Adipose tissue (tissue), 3 donors: ENCODE results near the gene ZNF77. TPM values are rescaled to one million over a fixed set of nuclear protein-coding genes. Genes with fewer than 3 reads are reported as not detected.
"Not testable (repeated sequence)": the region's sequence is repeated elsewhere in the genome, so short reads cannot be mapped to it uniquely, and the experiment has no call there.

Experiments
- H3K27ac ChIP-seq: one replicate; pipeline ENCODE4 v1.5.1; 2013; ENCODE audit warnings: low read depth, low read length
- WGBS, 3 donors: extraction: QIAGEN DNeasy Blood & Tissue Kit; methylation state at CpG; one replicate each; pipeline ENCODE4 v1.1.7; 2013; 5-methylcytosine and 5-hydroxymethylcytosine counted together
- polyA plus RNA-seq, 3 donors: library from polyadenylated mRNA; stranded (reverse); fragments of 200-250 nt; gene quantifications; one replicate each; pipeline ENCODE4 v1.2.3, GENCODE V29; 2013
- donor health status: healthy with polysubstance abuse.
- donor health status: Bipolar disorder and iron deficiency.
- donor health status: healthy.

Gene ZNF77
- polyA plus RNA-seq, 3 donors = 1.1 to 2.1 (median 1.7) TPM

DNA sequence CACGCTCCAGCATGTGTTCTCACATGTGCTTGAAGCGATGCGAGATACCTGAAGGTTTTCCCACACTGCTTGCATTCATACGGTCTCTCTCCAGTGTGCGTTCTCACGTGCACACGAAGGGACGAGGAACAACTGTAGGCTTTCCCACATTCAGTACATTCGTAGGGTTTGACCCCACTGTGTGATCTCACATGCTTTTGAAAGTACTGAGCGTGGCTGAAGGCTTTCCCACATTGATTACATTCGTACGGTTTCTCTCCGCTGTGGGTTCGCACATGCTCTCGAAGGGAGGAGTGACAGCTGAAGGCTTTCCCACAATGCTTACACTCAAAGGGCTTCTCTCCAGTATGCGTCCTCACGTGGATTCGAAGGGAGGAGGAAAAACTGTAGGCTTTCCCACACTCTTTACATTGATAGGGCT lies 11.3 kb downstream of the ZNF77 start:
- 97% methylated on average over 18 of the region's 18 CpGs for WGBS, 3 donors
- H3K27ac ChIP-seq = no peak overlapping the region

DNA sequence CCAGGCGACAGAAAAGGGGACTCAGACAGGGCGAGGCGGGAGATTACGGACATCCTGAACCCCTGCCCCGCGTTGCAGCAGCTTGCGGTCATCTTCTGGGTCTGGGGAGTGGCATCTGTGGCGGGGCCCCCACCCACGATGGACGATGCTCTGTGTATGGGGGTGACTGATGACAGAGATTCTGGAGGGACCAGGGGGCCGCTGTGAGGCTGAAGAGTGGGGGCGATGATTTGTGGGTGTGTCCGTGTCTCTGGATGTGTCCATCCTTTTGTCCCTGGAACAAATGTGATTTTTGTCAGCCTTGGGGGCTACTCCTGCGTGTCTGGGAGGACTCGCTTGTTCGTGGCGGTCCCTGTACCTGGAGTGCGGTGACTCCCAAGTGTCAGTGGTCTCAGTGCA lies 17.7 kb downstream of the ZNF77 start:
- WGBS, 3 donors = 93 to 95% (median 94%) methylated on average over 18 of the region's 18 CpGs
- H3K27ac ChIP-seq = no peak overlapping the region

DNA sequence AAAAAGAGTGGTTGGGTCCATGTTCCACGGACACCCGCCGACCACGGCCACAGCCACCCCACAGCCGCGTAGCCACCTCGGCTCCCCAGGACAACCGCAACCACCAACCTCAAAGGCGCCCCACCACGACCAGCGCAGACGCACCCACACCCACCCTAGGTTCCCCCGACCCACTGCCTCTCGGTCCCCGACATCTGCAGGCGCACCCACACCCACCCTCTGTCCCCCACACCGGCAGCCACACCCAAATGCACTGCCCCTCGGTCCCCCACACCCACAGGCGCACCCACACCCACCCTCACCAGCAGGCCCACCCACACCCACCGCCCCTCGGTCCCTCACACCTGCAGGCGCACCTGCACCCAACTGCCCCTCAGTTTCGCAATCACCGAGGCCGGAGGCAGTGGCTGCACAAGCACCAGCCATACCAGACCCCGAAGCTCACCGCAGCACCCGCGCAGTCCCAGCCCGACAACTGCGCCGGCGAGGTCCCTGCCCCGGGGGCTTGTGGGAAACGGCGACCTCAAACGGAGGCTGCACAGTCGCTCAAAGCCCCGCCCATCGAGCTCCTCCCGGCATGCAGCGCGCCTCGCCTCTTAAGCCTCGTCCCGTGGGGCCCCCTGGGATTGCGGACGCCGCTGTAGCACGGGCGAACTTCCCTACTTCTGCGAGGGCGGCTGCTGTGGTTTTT lies 18.3 kb downstream of the ZNF77 start:
- H3K27ac ChIP-seq = no peak overlapping the region
- 83 to 91% (median 89%) methylated on average over 49 to 53 of the region's 53 CpGs for WGBS, 3 donors

DNA sequence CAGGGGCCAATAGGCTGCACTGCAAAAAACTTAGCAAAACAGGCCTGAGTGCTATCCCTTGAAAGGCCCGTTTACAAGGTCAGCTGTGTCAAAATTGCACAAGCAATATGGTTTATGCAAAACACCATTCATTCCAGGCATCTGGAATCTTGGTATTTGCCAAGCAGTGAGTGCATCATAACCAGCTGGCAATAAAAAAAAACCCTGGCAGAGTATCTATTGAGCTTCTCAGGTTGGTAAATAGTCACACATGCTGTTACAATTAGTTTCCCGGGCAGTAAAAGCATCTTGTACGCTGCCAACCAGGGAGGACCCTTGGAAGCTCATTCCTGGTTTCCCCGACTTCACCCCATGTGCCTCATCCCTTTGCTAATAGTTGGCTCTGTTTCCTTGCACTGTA lies 21.3 kb downstream of the ZNF77 start:
- 20 to 60% (median 44%) methylated on average over 4 of the region's 4 CpGs for WGBS, 3 donors
- no peak overlapping the region for H3K27ac ChIP-seq

DNA sequence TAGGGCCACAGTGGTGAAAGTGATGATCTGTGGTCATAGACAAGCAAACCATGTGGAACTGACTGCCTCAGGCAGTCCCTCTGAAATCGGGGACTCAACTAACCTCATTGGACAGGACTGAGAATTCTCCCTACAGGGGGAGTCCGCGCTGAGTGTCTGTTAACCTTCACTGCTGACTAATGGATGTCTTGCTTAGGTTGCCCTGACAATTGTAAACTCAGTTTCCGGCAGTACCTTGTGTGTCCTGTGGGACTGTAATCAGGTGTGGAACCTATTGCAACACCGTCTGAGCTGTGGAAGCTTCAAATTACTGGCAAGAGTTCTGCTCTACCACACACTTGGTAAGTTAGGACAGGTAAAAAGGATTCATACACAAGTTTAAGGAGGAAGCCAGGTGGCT lies 21.8 kb downstream of the ZNF77 start:
- no peak overlapping the region for H3K27ac ChIP-seq
- WGBS, 3 donors = 20 to 62% (median 56%) methylated on average over 5 of the region's 5 CpGs

DNA sequence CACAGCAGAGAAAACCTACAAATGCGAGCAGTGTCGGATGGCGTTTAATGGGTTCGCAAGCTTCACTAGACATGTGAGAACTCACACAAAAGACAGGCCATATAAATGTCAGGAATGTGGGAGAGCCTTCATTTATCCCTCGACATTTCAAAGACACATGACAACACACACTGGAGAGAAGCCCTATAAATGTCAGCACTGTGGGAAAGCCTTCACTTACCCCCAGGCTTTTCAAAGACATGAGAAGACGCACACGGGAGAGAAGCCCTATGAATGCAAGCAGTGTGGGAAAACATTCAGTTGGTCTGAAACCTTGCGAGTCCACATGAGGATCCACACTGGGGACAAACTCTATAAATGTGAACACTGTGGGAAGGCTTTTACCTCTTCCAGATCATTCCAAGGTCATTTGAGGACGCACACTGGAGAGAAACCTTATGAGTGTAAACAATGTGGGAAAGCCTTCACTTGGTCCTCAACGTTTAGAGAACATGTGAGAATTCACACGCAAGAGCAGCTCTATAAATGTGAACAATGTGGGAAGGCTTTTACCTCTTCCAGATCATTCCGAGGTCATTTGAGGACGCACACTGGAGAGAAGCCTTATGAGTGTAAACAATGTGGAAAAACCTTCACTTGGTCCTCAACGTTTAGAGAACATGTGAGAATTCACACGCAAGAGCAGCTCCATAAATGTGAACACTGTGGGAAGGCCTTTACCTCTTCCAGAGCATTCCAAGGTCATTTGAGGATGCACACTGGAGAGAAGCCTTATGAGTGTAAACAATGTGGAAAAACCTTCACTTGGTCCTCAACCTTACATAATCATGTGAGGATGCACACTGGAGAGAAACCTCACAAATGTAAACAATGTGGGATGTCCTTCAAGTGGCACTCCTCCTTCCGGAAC lies 27.2 kb downstream of the ZNF77 start:
- WGBS, 3 donors = 91 to 98% (median 96%) methylated on average over 16 of the region's 16 CpGs

DNA sequence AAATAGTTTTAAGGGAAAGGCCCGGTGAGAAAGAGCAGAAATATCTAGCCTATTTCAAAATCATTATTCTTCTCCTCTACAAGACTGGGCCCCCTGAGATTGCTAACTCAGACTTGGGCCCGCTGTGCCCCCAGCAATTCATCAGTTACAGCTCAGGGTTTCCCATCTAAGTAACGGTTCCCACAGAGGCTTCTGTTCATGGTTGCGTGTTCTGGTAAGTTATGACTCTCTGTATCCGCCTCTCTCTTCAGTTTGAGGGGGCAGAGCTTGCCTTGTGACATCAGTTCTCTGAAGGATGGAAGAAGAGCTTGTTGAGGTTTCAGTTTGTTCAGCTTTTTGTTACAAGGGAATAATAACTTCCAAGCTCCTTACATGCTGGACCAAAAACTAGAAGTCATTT lies 32.5 kb downstream of the ZNF77 start:
- 93 to 96% (median 96%) methylated on average over 5 of the region's 5 CpGs for WGBS, 3 donors
- no peak overlapping the region for H3K27ac ChIP-seq

More for the DNA sequence above, 27.2 kb downstream of the ZNF77 start:
- H3K27ac ChIP-seq = no peak overlapping the region

DNA sequence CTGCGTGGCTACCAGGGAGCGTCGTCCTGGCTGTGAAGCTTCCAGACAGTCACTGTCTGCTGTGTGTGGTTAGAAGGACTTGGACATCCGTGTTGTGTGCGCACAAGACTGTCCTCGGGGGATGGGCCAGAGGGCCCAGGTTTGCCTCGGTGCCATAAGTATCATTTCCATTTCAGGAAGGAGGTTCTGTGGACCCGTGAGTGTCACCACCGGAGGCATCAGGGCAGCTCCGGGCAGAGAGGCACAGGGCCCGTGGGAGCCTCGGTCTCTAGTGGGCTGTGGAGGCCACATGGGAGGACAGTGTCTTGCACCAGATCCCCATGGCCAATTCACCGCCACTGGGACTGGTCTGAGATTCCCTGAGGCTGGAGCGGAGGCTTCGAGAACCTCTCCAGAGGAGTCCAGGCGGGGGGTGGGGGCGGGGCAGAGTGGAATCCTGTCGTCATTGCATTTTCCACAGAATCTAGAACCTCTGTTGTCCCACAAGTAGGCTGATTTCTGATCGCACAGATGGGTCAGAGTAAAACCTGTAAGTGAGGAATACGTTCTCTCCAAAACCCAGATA lies 38.1 kb downstream of the ZNF77 start:
- H3K27ac ChIP-seq = no peak overlapping the region
- WGBS, 3 donors = 84 to 93% (median 92%) methylated on average over 20 of the region's 20 CpGs

DNA sequence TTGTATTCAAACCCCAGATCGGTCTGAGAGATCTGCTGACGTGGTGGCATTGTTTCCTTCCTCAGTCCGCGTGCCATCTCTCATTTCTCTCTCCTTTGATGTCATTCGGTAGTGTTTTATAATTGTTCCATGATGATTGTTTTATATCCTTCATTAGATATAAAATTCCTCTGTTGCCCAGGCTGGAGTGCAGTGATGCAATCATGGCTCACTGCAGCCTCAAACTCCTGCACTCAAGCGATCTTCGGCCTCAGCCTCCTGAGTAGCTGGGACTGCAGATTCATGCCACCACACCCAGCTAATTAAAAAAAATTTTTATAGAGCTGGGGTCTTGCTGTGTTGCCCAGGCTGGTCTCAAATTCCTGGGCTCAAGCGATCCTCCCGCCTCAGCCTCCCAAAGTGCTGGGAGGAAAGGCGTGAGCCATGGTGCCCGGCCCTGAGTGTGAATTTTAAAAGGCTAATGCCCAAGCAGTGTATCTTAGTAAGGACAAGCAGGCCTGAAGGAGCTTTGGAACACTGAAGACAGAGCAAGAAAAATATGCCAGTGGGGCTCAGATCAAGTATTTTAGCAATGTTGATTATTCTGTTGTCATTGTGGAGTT lies 38.8 kb downstream of the ZNF77 start:
- 82 to 91% (median 83%) methylated on average over 11 of the region's 11 CpGs for WGBS, 3 donors
- no peak overlapping the region for H3K27ac ChIP-seq

DNA sequence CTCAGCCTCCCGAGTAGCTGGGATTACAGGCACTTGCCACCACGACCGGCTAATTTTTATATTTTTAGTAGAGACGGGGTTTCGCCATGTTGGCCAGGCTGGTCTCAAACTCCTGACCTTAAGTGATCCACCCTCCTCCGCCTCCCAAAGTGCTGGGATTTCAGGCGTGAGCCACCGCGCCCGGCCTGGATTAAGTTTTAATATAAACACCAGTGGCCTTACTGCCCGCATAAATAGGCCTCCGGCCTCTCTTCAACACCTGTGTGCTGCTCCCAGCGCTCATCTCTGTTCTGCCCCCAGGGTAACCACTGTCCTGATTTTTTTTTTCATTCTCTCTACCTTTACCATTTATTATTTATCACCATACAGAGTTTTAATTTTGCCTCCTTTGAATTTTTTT lies 41.4 kb downstream of the ZNF77 start:
- not testable (repeated sequence) for H3K27ac ChIP-seq
- 90 to 94% (median 94%) methylated on average over 13 of the region's 13 CpGs for WGBS, 3 donors

DNA sequence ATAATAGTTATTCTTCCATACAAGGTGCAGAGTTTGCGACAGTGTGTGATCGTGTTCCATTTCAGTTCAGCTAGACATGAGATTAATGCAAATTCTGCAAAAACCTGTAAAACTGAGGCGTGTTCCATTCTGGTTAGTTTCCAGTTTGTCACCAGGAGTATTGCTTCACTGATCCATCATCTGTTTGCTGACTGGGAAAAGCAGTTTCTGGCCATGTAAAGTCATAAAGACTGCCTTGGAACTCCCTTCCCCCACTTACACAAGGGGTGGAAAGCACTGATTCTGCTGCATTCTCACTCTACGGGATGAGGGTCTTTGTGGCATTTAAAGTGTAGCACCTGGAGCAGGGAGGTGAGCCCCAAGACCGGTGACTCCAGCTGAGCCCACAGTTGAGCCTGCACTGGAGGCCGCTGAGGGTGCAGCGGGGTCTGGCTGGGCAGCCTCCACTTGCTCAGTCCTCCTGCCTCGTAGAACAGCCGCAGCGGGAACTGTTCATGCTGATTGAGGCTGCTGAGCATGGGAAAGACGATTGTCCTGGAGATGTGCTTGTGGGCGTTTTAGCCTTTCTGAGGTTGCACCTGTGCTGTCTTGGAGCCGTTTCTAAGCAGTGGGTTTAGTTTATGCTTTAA lies 42.1 kb downstream of the ZNF77 start:
- no peak overlapping the region for H3K27ac ChIP-seq
- 83 to 91% (median 87%) methylated on average over 13 of the region's 13 CpGs for WGBS, 3 donors

DNA sequence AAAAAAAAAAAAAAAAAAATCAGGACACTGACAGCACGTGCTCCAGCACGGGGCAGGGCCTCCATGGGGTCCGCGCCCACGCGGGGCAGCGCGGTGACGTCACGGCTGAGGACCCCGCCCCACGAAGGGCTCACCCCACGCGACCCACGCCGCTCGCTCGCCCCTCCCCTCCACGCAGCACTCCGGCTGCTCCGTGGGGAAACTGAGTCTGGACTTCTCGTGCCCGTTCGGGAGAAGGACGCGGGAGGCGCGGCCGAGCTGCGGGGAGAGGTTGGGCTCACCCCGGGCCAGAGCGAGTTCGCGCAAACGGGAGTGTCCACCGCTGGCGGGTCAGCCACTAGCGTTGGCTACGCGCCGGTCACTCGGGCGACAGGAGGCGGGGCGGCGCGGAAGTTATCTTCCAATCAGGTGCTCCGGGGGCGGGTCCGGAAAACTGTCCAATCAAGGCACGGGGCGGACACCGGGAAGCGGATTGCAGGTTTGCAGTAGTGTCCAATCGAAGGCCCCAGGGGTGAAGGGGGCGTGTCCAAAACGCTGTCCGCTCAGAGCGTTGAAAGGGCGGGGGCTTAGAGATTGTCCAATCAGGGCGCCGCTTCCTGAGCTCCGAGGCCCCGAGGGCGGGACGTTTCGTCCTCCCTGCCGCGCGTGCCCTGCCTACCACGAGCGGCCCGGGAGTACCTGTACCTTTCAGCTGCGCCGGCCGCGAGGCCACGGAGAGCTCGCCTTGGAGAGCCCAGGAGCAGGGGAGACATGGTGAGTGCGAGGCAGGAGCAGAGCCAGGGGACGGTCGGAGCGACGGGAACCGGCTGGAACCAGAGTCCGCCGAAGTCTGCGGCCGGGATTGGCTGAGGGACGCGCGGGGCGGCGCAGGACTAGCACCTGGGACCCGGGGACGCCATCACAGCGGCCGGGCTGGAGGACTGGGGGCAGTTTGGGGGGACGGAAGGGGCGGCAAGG lies 44.2 kb downstream of the ZNF77 start, which contains the start of gene ZNF57:
ZNF57 (plus strand) TSS at position 633 of the 957 bp plus-strand sequence; CDS start at position 751, 118 bp downstream.
- 0 to 1% (median 0%) methylated on average over 57 to 100 of the region's 100 CpGs for WGBS, 3 donors
- peak within 1 kb of the TSS; percentile 24 for H3K27ac ChIP-seq

DNA sequence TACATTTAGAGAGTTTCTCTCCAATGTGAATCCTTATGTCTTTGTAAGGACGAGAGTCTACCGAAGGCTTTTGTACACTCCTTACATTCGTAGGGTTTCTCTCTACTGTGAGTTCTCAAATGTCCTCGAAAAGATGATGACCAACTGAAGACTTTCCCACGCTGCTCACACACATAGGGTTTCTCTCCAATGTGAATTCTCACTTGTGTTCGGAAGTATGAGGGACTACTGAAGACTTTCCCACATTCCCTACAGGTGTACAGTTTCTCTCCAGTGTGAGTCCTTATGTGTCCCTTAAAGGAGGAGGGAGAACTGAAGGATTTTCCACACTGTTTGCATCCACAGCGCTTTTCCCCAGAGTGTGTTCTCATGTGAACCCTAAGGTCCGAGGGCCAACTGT lies 48.1 kb downstream of the ZNF77 start:
- 75 to 81% (median 79%) methylated on average over 8 of the region's 8 CpGs for WGBS, 3 donors
- no peak overlapping the region for H3K27ac ChIP-seq

DNA sequence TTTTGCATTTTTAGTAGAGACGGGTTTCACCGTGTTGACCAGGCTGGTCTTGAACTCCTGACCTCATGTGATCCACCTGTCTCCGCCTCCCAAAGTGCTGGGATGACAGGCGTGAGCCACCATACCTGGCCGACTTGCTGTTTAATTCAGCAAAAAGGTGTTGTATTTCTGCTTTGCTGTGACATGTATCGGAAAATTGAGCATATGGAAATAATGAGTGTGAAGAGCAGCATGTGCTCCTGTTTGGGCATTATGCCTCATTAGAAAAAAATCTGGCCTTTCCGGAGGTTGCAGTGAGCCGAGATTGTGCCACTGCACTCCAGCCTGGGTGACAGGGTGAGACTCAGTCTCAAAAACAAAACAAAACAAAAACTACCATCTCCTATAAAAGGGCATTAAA lies 54.2 kb downstream of the ZNF77 start:
- not testable (repeated sequence) for H3K27ac ChIP-seq
- WGBS, 3 donors = 47 to 84% (median 83%) methylated on average over 8 of the region's 8 CpGs

DNA sequence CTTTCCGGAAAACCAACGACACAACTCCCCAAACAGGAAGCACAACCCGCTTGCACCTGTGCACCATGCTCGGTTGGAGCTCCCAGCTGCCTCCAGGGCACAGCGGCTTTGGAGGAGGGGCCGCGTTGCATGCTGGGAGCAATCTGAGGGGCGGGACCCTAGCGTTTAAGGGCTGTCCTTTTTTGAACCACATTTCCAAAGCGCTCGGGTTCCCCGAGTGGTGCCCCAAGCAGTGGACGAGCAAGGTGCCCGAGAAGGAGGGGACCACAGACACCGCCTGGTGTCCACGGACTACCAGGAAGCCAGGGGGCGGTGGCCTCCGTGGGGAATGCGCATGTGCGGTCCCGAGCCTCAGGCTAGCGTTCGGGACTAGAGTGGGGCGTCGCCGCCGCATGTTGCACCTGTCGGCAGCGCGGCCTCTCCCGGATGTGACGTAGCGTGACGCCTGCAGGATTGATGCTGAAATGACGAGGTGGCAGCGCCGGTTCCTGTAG lies 56.0 kb downstream of the ZNF77 start:
- no peak overlapping the region for H3K27ac ChIP-seq
- WGBS, 3 donors = 44 to 65% (median 62%) methylated on average over 31 to 37 of the region's 37 CpGs

DNA sequence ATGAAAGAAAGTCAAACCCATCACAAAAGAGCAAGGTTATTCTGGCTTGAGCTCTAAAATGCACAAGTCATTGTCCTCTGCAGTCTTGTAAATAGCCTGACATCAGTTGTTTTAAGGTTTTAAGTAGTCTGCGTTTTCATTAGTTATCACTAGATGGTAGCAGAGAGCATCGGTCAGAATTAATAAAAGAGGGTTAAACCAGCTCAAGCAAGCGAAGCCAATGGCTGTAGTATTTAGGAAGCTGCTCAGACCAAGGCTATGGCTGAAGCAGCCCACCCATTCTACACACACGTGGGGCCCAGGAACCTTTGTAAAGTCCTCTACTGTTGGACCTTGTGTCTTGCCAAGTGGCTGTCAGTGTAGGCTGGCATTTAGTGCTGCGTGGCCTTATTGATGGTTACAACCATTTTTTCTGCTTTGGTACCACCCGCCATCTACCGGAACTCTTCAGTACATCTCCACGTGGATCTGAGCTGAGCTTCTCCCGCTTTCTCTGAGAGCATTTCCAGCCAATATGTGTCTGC lies 57.3 kb downstream of the ZNF77 start:
- 23 to 26% (median 24%) methylated on average over 9 of the region's 9 CpGs for WGBS, 3 donors
- H3K27ac ChIP-seq = no peak overlapping the region

DNA sequence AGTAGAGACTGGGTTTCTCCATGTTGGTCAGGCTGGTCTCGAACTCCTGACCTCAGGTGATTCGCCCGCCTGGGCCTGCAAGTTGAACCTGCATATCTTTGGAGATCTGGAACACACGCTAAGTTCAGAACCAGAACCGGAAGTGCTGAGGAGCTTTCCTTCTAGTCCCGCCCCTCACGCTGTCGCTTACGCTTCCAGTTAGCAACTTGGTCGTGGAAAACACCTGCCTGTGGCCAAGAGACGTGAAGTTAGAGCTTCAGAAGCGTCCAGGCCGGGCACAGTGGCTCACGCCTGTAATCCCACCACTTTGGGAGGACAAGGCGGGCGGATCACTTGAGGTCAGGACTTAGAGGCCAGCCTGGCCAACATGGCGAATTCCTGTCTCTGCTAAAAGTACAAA lies 59.0 kb downstream of the ZNF77 start:
- 85 to 90% (median 86%) methylated on average over 17 of the region's 17 CpGs for WGBS, 3 donors

More for the DNA sequence above, 59.0 kb downstream of the ZNF77 start:
- no peak overlapping the region for H3K27ac ChIP-seq
